GM12878 (cell line): ENCODE results near the gene WDR86. TPM values are rescaled to one million over a fixed set of nuclear protein-coding genes. Genes with fewer than 3 reads are reported as not detected.

Experiments
- ATAC-seq: fragments of 200-7000 bp; cut with Tn5 transposase; 3 replicates; pipeline ENCODE4 v1.9.1; 2020; ENCODE audit warnings: mild to moderate bottlenecking, moderate library complexity
- BruUV-seq: library from RNA; stranded (reverse); fragments of 400-500 nt; replicated peaks from 2 replicates; lab custom pipeline; 2021; lab: Mats Ljungman, UMichigan
- CTCF ChIA-PET: fragments of 300-600 bp; sonication (Branson Sonifier 250); formaldehyde crosslinking; extraction: SDS; loops from one replicate; lab custom pipeline; 2021; ENCODE audit warnings: inconsistent platforms; lab: Yijun Ruan, JAX
- POLR2A ChIA-PET: fragments of 350-600 bp; formaldehyde crosslinking; extraction: SDS; loops from one replicate; lab custom pipeline; 2021; ENCODE audit warnings: inconsistent platforms; lab: Charles Lee
- RAD21 ChIA-PET: fragments of 300-600 bp; sonication (Branson Sonifier 250); formaldehyde crosslinking; loops from one replicate; lab custom pipeline; 2023; ENCODE audit warnings: antibody characterized with exemption; ENCODE audit not compliant: unreplicated experiment; lab: Charles Lee
- SMC1A ChIA-PET: fragments of 300-600 bp; sonication (Branson Sonifier 250); formaldehyde crosslinking; loops from one replicate; lab custom pipeline; 2023; ENCODE audit not compliant: unreplicated experiment, uncharacterized antibody; lab: Charles Lee
- DNase-seq: peaks from one replicate; pipeline ENCODE4 v3.0.0-alpha.2; 2011; ENCODE audit warnings: low read depth, low spot score
- FAIRE-seq: peaks from 3 replicates; lab custom pipeline; 2011; peaks lifted over from hg19 to GRCh38; lab: Jason Lieb, UNC
- H2AFZ ChIP-seq: 2 replicates; pipeline ENCODE4 v1.6.0; 2011; ENCODE audit warnings: low read depth, low read length, control low read depth; ENCODE audit not compliant: control insufficient read depth
- H3K27ac ChIP-seq: 2 replicates; pipeline ENCODE4 v1.5.1; 2011; ENCODE audit warnings: control low read depth; ENCODE audit not compliant: control insufficient read depth, insufficient read depth
- H3K27me3 ChIP-seq, 2 experiments: replicated peaks in 1 of 2; 2 replicates each; pipeline versions ENCODE4 v1.6.0 to v1.6.1; 2011; ENCODE audit warnings: low read length in 1 of 2; ENCODE audit not compliant: control insufficient read depth in 2 of 2, insufficient read depth in 2 of 2
- H3K36me3 ChIP-seq, 2 experiments: 2 replicates each; pipeline ENCODE4 v1.5.1; 2011; ENCODE audit warnings: low read length in 1 of 2; ENCODE audit not compliant: control insufficient read depth in 2 of 2, insufficient read depth in 2 of 2
- H3K4me1 ChIP-seq: 2 replicates; pipeline ENCODE4 v1.6.1; 2011; ENCODE audit warnings: mild to moderate bottlenecking, low read length, moderate library complexity, mixed read lengths; ENCODE audit not compliant: control insufficient read depth, insufficient read depth
- H3K4me2 ChIP-seq: 2 replicates; pipeline ENCODE4 v1.6.0; 2011; ENCODE audit warnings: control low read depth; ENCODE audit not compliant: control insufficient read depth, insufficient read depth
- H3K4me3 ChIP-seq: fragments of 200-600 bp; sonication (generic); 2 replicates; pipeline ENCODE4 v1.5.1; 2016
- H3K79me2 ChIP-seq: 2 replicates; pipeline ENCODE4 v1.6.0; 2011; ENCODE audit warnings: low read length; ENCODE audit not compliant: control insufficient read depth, insufficient read depth
- H3K9ac ChIP-seq: 2 replicates; pipeline ENCODE4 v1.8.0; 2011; ENCODE audit warnings: low read length, control low read depth, mixed read lengths; ENCODE audit not compliant: control insufficient read depth, insufficient read depth
- H3K9me3 ChIP-seq: replicated peaks from 3 replicates; pipeline ENCODE4 v1.5.1; 2011; ENCODE audit warnings: mild to moderate bottlenecking, low read length; ENCODE audit not compliant: control insufficient read depth, insufficient read depth
- H4K20me1 ChIP-seq: 2 replicates; pipeline ENCODE4 v1.6.0; 2011; ENCODE audit not compliant: control insufficient read depth, insufficient read depth
- BACH1 ChIP-seq: fragments of 450-650 bp; IDR thresholded peaks from 2 replicates; pipeline ENCODE4 v1.6.1; 2017; ENCODE audit warnings: mild to moderate bottlenecking, borderline replicate concordance
- E2F4 ChIP-seq: IDR thresholded peaks from 2 replicates; pipeline ENCODE4 v1.6.1; 2012; ENCODE audit warnings: low read depth, low read length, improper control_type of control experiment
- E4F1 ChIP-seq: fragments of 450-650 bp; IDR thresholded peaks from 2 replicates; pipeline ENCODE4 v1.6.1; 2018; ENCODE audit warnings: borderline replicate concordance, mild to moderate bottlenecking; ENCODE audit not compliant: partially characterized antibody
- ELK1 ChIP-seq: IDR thresholded peaks from 2 replicates; pipeline ENCODE4 v1.6.1; 2012; ENCODE audit warnings: low read depth, low read length, improper control_type of control experiment
- NR2C1 ChIP-seq: fragments of 450-650 bp; IDR thresholded peaks from 2 replicates; pipeline ENCODE4 v1.6.1; 2017; ENCODE audit warnings: antibody characterized with exemption, mild to moderate bottlenecking, moderate library complexity
- NR2F1 ChIP-seq: fragments of 450-650 bp; conservative IDR thresholded peaks from 2 replicates; pipeline ENCODE4 v1.6.1; 2017; ENCODE audit warnings: mild to moderate bottlenecking
- SIX5 ChIP-seq: IDR thresholded peaks from 2 replicates; pipeline ENCODE4 v1.6.1; 2011; ENCODE audit warnings: mild to moderate bottlenecking, low read depth, low read length, moderate library complexity; ENCODE audit not compliant: severe bottlenecking
- SP1 ChIP-seq: IDR thresholded peaks from one replicate; pipeline ENCODE4 v1.6.1; 2011; ENCODE audit warnings: low read depth, low read length
- SRF ChIP-seq, 2 experiments: IDR thresholded peaks; 2 replicates each; pipeline ENCODE4 v1.6.1; 2011; ENCODE audit warnings: low read depth in 2 of 2, low read length in 2 of 2, mild to moderate bottlenecking in 1 of 2, moderate library complexity in 1 of 2
- STAT1 ChIP-seq: fragments of 450-650 bp; conservative IDR thresholded peaks from 2 replicates; pipeline ENCODE4 v1.6.1; 2014; ENCODE audit warnings: antibody characterized with exemption, mild to moderate bottlenecking
- YY1 ChIP-seq: IDR thresholded peaks from 2 replicates; pipeline ENCODE4 v1.6.1; 2011; ENCODE audit warnings: low read depth, mild to moderate bottlenecking, low read length
- ZNF24 ChIP-seq: fragments of 450-650 bp; IDR thresholded peaks from 2 replicates; pipeline ENCODE4 v1.6.1; 2017; ENCODE audit warnings: antibody characterized with exemption, mild to moderate bottlenecking
- ZNF384 ChIP-seq: IDR thresholded peaks from 2 replicates; pipeline ENCODE4 v1.6.1; 2012; ENCODE audit warnings: low read depth, mild to moderate bottlenecking, low read length, improper control_type of control experiment, borderline replicate concordance
- WGBS: methylation state at CpG from one replicate; pipeline ENCODE4 v1.1.6; 2016; ENCODE audit warnings: low lambda C conversion rate; ENCODE audit not compliant: insufficient replicate concordance, insufficient coverage; ENCODE audit errors: missing lambda C conversion rate; 5-methylcytosine and 5-hydroxymethylcytosine counted together
- in situ Hi-C: fragments of 300-500 bp; cut with MboI; formaldehyde crosslinking; loops from 9 replicates; pipeline ENCODE4 v1.14.3; 2018; ENCODE audit warnings: mixed read lengths
- intact Hi-C: fragments of 100-400 bp; cut with micrococcal nuclease; formaldehyde crosslinking; loops from one replicate; pipeline ENCODE4 v1.14.2; 2022; ENCODE audit not compliant: unreplicated experiment
- polyA plus RNA-seq, 11 experiments: library from polyadenylated mRNA; depleted of rRNA in 4 of 11; unstranded in 6 of 11; stranded (reverse) in 5 of 11; fragments of >200 nt; fragmentation: Nextera tagmentation in 4 of 11; fragmentation: Illumina TruSeq in 1 of 11; extraction: Ambion mirVana in 4 of 11; extraction: Trizol in 1 of 11; gene quantifications; 1 replicate in 1 of 11; 2 replicates in 10 of 11; pipeline versions ENCODE4 v1.2.1 to v1.2.3, GENCODE V29; 2011 to 2016; ENCODE audit warnings: inconsistent platforms in 2 of 11, missing spikeins in 2 of 11, low read depth in 1 of 11
- total RNA-seq, 4 experiments: library from RNA; depleted of rRNA in 3 of 4; stranded (reverse); fragments of >200 nt in 3 of 4; fragmentation: Illumina TruSeq in 1 of 4; extraction: Trizol in 1 of 4; gene quantifications; 2 replicates each; pipeline versions ENCODE4 v1.2.1 to v1.2.3, GENCODE V29; 2013 to 2021

WDR86 gene
- total and polyA plus RNA-seq, 10 of the 15 experiments (the other 5 are each of a cell fraction or from before 2014, with no cell fraction given), result 0.05 to 0.19 (median 0.15) TPM; not detected in 7

GRCh38 chr7:151363182-151363581 lies 46.7 kb downstream of the WDR86 start:
- in situ Hi-C loops (loop anchor here (10.0 kb wide), 1 partner anchor 82 kb away; the partner anchor contains the start of gene CRYGN), intact Hi-C loops (no loop called here)
- ChIA-PET POLR2A (no interaction called here), CTCF (interaction anchor here (0.6 to 3.1 kb wide), 6 partner anchors 11 to 397 kb away, joined by 3 to 20 read pairs (median 4); no protein-coding TSS in a partner anchor), RAD21 (no interaction called here), SMC1A (interaction anchor here (1.3 kb wide), 1 partner anchor 11 kb away, joined by 7 read pairs; no protein-coding TSS in a partner anchor)
- Histone ChIP-seq H3K9me3 (no peaks in the 10 kb centered on the region; the same call in 1 of the 3 replicates), H2AFZ (no peak overlapping the region), H4K20me1 (no peaks in the 10 kb centered on the region), H3K4me3 (no peak overlapping the region), H3K27ac (no peak overlapping the region), H3K27me3 (no peaks in the 10 kb centered on the region), H3K4me2 (no peak overlapping the region), H3K36me3 (peaks cover 2 to 20% of the 10 kb centered on the region in 2 experiments), H3K4me1 (no peaks in the 10 kb centered on the region), H3K9ac (no peak overlapping the region), H3K79me2 (no peaks in the 10 kb centered on the region)
- BruUV-seq, result TSS peak; percentile 33
- WGBS, result 100% methylated on average over 1 of the region's 1 CpG
- FAIRE-seq (no peak), DNase-seq (no peak), ATAC-seq (no peak)
- no peak for TF ChIP-seq SIX5
- TF ChIP-seq NR2F1, result no peak
- no peak for TF ChIP-seq ZNF24
- TF ChIP-seq E4F1, result no peak
- TF ChIP-seq YY1, result no peak
- no peak for TF ChIP-seq SRF (IDR thresholded peaks at IDR 0.05; ENCODE audit: low read depth in 2 of 2, low read length in 2 of 2)
- no peak for TF ChIP-seq STAT1
- no peak for TF ChIP-seq E2F4
- no peak for TF ChIP-seq ELK1
- TF ChIP-seq NR2C1, result no peak
- TF ChIP-seq ZNF384, result no peak
- TF ChIP-seq BACH1, result no peak
- TF ChIP-seq SP1, result no peak
